Activated CD8-positive, alpha-beta memory T cell treated with anti-CD3 and anti-CD28 coated beads, Interleukin-2, amount 50 U/mL, for 4 hours (primary cell): ENCODE results near the gene CACNA2D2.

ENCODE experiments used
- DNase-seq: peaks from one replicate; pipeline ENCODE4 v3.0.0-alpha.2; 2020

CACNA2D2 gene

DNA sequence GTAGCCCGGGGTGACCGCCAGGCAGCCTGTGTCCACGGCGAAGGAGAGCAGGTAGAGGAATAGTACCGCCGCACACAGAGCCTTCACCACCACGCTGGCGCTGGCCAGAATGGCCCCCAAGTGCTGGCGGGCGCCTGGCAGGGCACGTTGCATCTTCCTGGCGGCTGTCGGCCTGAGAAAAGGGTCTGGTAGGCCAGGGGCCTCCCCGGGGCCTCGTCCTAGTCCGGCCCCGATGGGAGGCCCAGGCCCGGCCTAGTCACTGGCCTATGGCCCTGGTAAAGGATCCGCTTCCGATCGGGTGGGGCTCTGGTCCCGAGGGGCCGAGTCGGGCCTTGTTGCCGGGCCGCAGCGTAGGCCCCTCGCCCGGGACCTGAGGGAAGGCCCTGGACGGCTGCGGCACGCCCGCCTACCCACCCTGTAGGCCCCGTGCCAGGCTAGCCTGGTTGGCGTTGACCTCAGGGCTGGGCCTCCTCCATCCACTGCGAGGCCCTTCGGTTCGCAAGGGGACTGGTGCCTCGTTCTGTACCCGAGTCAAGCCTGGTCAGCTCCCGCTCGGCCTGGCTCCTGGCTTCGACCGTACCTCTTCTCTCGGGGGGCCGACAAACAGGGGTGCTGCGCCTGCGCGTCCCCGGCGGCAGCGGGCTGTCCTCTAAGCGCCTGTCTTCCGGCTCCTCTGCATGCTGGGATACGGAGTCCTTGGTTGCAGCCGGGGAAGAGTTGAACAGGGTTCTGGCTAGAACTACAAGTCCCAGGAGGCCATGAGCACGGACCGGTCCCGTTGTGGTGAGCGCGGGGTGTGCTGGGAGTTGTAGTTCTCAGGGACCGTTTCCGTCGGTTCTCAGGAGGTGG, 144.3 kb downstream of the CACNA2D2 start, which contains the start of gene TMEM115:
Gene TMEM115 (minus strand): TSS at position 611 of the 849 bp plus-strand sequence. CDS start 458 bp downstream, at position 153.
- DNase-seq: peak; percentile 92

DNA sequence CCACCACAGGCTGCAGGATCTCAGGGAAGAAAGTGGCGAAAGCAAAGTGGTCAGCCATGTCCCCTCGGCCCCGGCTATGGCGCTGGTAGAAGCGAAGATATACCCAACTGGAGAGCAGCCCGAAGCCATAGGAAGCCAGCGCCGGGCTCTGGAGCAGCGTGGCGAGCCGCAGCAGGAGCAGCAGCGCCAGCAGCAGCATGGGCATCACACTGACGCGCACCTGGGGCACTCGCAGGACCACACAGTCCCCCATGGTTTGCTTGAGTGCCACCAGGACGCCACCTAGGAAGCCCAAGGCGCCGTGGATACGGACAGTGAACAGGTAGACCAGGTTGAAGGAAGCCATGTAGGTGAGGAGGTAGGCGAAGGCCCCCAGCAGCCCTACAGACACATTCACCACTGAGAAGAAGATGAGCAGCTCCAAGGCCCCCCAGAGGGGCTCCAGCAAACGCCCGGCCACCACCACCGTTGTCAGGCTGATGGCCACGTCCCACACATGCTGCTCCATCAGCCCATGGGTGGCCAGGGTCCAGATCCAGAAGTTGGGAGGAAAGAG, 145.0 kb downstream of the CACNA2D2 start:
- no peak for DNase-seq

DNA sequence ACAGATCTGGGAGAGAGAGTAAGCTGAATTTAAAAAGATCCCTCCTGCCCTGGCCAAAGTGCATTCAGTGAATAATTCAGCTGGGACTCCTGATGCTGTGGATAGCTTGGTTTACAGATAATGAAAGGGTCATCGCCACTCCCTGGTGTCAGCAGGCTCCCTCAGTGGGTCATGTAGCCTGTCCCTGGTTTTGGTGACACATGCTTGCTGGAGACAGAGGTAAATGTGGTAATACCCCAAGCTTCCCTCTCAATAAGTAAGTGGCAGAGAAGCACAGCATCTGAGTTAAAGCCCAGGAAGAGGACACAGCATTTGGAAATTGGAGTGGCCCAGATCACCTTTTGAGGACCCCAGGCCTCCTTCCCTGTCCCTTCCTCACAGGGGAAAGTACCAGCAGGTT, 146.0 kb downstream of the CACNA2D2 start:
- no peak for DNase-seq

DNA sequence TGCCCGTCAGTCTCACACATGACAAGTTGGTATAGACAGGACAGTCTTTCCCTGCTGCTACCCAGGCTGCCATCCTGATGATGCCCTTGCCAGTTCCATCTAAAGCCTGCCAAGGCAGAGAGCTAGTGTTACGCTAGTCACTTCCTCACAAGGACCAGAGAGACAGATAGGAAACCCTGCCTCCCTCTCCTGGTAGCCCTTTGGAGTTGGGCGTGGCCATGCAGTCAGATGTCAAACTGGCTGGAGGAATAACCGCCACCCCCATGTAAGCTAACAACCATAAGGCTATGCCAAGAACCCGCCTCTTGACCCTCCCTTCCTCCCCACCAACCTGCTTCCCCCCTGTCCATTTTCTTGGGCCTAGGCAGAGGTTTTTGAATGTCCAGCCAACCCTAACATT, 146.9 kb downstream of the CACNA2D2 start:
- no peak for DNase-seq

DNA sequence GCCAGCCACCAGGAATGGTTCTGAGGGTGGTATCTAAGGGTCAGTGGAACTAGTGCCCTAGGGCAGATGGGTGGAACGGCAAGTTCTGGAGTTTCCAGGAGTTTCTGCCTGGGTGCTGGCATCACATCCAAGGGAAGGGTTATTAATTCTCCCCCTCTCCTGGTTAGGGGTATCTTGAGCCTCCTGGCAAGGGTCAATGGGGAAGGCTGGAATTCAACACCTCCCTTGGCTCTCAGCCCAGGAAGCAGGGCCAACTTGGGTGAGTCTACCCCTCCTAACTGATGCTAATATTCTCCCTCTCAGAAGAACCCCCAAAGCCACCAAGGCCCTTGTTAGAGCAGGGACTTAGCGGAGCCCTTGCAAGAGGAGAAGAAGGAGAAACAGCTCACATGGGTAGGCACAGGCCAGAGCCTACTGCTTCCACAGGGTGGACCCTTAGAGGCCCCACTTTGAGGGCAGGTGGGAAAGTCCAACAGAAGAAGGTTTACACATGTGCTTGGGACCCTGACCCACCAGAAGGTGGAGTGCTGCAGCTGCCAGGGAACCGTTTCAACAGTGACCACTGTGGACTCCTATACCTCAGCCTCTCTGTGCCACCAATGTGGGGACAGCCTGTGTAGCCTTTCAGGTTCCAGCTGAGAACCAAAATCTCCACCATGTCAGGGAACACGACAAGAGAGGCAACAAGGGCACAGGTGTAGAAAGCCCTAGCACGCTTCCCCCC, 147.4 kb downstream of the CACNA2D2 start:
- no peak for DNase-seq

DNA sequence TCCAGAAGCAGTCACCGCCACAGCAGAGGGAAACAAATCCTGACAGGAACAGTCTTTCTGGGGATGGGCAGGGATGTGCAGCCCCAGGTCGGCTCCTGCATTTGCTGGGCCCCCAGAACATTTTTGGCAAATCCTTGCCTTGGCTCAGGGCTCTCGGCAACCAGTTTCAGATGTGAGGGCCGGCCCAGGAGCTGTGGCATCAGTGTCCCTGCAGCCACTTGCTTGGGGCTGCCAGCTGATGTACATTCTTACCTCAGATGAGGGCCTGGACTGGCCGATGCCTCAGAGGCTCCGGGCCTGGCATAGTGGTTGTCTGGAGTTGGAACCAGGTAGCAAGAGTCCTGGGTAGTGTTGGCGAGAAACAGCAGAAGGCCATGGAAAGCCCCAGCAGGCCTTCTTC, 148.6 kb downstream of the CACNA2D2 start:
- no peak for DNase-seq

DNA sequence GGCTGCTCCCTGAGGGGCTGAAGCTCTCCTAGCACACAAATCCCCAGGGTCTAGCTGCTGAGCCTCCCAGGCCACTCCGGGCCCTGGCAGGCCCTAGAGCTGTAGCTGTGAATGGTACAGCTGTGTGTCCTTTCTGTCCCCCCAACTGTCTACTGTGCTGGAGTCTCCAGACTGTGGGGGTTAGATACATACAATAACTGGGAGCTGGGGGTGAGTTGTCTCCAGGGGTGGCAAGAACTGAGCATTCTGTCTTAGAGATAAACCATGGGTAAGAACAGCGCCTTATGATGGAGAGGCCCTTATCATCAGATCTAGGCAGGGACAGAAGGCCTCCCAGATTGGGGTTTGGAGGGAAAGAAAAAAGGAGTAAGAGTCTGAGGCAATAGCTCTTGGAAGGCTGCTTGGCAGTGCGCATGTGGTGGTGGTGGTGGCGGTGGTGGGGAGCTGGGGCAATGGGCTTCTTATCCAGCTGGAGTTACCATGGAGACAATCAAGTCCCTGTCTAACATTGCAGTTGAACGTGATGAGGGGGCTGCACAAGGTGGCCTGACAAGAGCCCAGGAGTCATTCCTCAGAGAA, 149.2 kb downstream of the CACNA2D2 start:
- DNase-seq: no peak

DNA sequence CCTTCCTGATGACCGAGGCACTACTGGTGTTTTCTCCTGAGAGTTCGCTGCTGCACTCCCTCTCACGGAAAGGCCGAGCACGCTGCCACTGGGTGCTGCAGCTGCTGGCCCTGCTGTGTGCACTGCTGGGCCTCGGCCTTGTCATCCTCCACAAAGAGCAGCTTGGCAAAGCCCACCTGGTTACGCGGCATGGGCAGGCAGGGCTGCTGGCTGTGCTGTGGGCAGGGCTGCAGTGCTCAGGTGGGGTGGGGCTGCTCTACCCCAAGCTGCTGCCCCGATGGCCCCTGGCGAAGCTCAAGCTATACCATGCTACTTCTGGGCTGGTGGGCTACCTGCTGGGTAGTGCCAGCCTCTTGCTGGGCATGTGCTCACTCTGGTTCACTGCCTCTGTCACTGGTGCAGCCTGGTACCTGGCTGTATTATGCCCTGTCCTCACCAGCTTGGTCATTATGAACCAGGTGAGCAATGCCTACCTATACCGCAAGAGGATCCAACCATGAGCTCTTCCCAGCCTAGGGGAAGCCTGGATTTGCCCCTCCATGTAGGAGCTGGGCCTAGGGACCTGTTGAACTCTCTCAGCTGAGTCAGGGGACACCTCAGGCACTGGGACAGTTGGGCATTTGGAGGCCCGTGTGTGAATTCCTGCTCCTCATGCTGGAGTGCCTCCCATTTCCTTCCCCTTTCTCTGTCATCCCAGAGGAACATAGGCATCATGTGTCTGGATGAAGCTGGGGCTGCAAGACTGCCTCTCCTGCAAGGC, 150.0 kb downstream of the CACNA2D2 start:
- DNase-seq: no peak

DNA sequence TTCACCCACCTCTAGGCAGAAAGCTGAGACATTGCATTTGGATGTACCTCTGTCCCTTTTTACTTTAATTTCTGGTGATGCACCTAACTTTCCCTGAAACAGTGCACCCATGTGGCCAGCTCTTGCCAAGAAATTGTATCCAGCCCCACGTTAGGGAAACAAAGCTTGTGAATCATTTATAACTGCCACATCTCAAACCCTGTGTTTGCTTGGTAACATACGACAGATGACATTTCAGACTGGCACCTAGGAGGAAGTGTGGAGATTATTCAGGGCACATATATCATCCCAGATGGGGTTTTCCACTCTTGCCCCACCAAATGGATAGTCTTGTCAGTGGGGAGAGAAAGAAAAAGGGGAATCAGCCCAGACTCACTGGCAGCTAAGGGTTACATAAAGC, 150.7 kb downstream of the CACNA2D2 start:
- DNase-seq: no peak

DNA sequence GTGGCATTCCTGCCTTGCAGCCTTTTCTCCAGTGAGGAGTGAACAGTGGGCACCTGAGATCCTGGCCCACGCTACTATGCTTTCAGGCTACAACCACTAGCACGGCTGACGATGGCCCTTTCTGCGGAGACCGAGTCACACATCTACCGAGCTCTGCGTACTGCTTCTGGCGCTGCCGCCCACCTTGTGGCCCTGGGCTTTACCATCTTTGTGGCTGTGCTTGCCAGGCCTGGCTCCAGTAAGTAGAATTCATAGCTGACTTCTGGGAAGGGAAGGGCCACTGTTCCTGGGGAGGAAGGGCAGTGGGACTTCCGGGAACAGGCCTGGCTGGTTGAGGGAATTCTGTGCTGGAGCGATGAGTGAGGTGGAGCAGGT, 152.1 kb downstream of the CACNA2D2 start:
- DNase-seq: no peak

DNA sequence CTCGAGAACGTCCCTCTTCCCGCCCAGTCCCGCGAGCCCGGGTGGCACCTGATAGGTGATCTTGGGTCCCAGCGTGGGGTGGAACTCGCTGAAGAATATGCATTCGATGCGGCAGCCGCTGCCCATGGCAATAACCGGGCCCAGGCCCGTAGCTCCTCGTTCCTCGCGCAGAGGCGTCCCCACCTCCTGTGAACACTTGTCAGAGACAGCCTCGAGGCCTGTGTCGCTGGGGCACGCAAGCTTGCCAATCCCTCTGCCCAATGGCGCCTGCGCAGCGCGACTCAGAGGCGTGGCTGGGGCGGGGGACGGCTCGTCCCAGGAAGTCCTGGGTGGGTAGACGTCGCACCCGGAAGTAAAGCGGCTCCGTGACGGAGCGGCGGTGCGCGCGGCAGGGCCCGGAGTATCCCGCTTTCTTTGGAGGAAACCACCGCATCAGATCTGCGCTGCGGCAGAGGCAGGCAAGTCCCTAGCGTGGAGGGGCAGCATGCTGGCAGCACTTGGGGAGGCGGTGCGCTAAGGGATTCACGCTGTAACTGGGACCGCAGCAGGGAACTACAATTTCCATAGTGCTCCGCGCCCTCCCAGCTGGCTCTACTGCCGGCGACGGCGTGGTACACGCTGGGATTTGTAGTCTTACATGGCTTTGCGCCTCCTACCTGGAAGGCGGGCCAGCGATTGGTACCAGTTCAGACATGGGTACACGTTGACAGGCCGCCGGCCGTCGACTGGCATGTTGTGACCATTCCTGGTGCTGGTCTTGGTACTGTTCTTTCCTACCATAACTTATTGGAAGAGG, 152.7 kb downstream of the CACNA2D2 start, which contains the start of the genes CYB561D2 and NPRL2:
Gene CYB561D2 (plus strand): TSS at position 336 of the 796 bp plus-strand sequence. CDS start 572 bp downstream, outside the sequence.
Gene NPRL2 (minus strand): TSS at position 249 of the 796 bp plus-strand sequence. CDS start 123 bp downstream, at position 126.
- DNase-seq: peak; percentile 99

DNA sequence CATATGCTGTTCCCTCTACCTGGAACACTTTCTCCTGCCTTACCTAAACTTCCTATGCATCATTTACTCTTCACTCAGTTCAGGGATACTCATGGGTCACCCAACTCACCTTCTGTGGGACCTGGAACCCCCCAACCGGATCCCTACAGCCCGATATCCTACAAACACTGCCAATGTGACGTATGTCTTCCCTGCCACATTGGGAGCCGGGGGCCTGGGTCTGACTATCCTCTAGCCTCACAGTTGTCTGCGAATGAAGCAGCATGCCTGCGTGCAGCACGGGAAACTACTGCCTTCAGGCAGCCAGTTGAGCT, 153.3 kb downstream of the CACNA2D2 start:
- no peak for DNase-seq

DNA sequence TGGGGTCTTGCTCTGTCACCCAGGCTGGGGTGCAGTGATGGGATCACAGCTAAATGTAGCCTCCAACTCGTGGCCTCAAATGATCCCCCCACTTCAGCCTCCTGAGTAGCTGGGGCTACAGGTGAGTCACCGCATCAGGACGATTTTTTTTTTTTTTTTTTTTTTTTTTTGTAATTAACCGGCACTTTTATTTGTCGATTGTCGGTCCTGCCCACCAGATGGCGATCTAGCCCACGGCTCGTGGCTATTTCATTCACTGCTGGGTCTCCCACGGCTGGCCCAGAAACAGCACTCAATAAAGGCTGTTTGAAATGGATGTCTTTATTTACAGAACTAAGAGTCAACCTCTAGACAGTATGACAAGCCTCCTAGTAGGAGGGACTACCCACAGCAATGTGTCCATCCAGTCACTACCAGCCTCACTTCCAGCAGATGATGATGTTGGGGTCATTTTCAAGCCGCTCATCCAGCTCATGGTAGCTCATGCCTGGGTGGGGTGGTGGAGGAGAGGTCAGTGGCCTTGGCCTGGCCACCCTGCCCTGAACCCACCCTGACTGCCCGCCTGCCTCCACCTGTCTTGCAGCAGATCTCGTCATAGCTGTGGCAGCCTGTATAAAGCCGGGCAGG, 156.1 kb downstream of the CACNA2D2 start:
- peak; percentile 78 for DNase-seq

DNA sequence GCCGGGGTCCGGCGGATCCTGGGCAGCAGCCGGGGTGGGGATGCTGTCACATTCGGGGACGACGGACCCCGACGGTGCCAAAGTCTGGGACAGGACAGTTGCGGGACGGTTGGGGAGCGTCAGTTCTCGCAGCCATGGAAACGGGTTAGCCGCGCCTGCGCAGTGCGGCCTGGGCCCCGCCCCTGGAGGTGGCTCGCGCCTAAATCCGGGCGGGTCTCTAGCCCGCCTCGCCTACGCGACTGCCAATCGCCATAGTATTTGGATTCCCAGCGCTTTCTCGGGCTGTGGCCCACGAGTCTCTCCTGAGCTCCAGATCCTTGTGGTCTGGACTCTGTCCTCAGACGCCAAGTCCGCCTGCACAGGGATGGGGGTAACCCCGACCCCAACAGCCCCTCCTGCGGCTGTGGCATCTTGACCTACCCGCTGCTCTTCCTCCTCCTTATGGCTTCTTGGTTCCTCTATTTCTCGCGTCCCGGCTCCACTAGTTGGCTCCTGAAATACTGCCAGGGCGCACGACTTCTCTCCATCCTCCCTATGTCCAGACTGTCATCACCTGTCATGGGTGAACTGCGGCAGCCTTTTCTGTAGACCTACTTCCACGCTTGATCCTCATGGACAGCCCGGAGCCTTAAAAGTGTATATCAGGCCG, 157.7 kb downstream of the CACNA2D2 start, which contains the start of gene ZMYND10:
Gene ZMYND10 (minus strand): TSS at position 147 of the 649 bp plus-strand sequence. CDS start 153 bp downstream, outside the sequence.
- DNase-seq: peak; percentile 68

DNA sequence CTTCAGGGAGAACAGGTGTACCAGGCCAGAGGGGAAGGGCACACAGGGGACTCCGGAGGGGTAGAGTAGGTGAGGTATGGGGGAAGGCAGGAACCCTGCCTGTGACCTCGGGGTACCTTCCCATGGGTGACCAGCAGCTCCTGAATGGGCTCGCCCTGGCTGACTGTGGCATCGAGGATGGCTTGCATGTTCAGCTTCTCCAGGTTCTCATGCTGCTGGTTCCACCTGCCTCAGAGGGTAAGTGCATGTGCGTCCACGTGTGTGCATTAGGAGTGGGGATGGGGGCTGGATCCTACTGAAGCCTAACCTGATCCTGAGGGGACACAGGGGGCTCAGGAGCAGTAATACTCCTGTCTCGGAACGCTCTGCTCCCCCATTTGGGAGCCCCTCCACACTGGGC, 158.4 kb downstream of the CACNA2D2 start:
- DNase-seq: no peak

DNA sequence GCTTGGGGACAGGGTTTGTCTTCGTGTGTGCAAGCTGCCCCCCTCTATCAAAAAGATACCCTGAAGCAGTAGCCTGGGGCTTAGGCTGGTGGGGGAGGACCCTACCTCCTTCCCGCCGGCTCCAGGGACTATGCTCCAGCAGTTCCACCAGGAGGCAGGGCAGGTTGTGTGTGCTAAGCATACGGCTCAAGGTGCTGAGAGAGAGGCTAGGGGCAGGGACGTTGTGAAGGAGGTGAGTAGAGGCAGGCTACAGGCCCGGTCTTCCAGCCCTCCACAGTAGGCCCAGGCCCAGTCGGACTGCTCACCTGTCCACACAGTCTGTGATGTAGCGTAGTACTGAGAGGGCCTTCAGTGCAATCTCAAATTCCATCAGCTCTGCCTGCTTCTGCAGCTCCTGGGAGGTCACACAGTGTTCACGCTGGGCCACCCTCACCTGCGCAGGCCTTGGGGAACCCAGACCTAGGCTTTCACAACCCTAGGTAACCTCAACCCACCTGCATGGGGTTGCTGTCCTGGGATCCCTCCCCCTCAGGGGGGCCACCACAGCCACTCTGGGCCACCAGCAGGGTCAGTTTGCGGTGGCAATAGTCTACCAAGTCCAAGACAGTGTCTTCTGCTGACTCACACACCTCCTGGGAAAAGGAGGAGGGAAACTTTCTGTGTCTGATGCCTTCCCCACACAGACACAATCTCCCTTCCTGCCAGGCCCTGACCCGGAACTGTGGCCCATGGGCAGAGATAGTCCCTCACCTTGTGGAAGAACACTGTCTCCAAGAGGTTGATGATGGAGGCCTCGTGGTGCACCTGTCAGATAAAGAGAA, 160.4 kb downstream of the CACNA2D2 start:
- no peak for DNase-seq

DNA sequence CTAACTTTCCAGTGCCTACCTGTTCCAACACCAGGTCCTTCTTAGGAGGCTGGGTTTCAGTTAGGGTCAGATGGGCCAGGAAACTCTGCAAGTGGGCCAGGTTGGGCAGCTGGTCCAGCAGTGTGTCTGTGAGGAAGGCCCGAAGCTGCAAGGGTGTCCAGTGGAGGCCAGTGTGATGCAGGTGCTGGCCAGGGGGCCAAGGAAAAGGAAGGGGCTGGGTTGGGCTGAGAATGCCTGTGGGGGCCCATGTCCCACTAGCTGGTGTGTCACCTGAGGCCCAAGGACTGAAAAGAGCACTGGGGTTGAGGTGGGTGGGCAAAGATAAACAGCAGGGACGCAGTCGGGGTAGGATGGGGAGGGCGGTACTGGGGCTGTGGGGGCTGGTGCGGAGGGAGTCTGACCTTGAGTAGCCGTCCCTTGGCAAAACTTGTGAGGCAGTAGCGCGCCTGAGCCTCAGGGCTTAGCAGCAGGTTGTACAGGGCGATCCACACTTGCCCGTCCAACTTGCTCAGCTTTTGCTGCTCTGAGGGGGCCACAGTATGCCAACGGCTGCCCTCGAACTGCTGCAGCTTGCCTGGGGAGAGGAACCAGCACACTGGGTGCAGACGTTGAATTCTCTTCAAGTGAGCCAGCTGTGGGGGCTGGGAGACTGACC, 161.3 kb downstream of the CACNA2D2 start:
- no peak for DNase-seq

DNA sequence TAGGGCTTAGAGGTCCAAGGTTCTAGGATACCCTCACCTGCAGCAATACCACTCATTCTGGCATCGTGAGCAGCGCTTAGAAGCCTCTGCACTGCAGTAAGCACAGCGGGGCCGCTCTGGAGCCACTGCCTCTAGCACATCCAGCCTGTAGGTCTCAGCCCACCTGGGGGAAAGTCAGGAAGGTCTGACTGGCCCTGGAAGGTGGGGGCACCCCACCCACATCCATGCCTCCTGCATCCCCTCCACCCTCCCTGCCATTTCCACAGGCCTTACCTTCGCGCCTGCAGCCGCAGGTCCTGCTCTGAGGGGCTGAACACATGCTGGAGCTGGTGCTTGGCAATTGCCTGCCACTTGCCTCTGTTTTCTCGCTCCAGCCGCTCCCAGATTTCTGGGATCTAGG, 161.9 kb downstream of the CACNA2D2 start:
- no peak for DNase-seq
